HT-29 (cell line): ENCODE data around the gene RABGAP1. TPM values are rescaled to one million over a fixed set of nuclear protein-coding genes. Genes with fewer than 3 reads are reported as not detected.

Experiments used
- DNase-seq: peaks from one replicate; pipeline ENCODE4 v3.0.0-alpha.2; 2015; ENCODE audit warnings: low spot score
- total RNA-seq: library from RNA; depleted of rRNA; stranded (reverse); fragments of >200 nt; shearing (Covaris generic); gene quantifications from 2 replicates; pipeline ENCODE4 v1.2.3, GENCODE V29; 2014

RABGAP1 gene
- total RNA-seq, 1 experiment from 2014 or later = 21.1 TPM

DNA sequence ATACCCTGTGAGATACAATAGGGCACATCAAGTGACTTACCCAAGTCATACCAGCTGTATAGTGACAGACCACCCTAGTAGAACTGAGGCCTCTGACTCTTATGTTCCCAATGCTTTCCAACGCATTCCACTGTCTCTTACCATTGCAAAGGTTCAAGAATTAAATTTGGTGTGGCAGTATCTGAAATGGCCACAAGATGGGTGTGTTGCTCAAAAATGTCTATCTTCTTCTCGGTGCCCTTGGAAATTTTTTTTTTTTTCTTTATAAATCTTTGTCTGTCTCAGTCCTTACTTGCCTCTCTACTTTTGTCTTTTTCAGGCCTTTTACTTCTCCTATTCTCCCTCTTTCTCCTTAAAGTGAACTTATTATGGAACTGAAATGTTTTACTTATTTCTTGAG is 141.0 kb downstream of the RABGAP1 start:
- peak; percentile 34 for DNase-seq

DNA sequence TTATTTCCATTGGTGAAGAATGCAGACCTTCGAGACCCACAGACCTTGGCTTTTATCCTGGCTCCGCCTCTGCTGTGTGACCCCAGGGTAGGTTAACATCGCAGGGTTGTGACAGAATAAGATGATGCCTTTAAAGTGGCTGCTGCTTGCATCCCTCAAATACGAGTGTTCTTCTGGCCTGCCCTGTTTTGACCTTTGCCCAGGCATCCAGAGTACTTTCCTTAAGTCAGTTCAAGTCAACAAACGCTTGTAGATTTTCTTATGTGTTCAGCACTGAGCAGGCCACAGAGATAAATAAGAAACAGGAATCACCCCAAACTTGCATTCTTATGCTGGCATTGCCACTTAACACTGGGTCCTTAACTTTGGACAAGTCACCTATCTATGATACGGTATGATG is 142.9 kb downstream of the RABGAP1 start:
- DNase-seq = no peak

DNA sequence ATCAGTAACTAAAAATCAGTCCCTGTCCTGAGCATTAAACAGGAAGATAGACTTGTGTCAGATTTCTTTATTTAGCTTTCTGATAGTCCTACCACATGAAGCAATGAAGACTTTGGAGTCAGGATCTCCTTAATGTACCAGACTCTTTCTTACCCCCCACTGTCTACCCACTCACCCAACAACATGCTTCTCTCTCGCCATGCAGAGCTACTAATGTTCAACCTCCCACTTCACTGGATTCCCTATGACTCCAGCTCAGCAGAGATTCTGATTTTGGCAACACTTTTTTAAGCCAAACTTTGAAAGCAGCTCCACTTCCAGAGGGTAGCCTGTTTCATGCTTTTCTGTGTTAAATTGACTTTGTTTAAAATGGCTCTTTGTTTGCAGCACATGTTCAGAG is 143.4 kb downstream of the RABGAP1 start:
- no peak for DNase-seq

DNA sequence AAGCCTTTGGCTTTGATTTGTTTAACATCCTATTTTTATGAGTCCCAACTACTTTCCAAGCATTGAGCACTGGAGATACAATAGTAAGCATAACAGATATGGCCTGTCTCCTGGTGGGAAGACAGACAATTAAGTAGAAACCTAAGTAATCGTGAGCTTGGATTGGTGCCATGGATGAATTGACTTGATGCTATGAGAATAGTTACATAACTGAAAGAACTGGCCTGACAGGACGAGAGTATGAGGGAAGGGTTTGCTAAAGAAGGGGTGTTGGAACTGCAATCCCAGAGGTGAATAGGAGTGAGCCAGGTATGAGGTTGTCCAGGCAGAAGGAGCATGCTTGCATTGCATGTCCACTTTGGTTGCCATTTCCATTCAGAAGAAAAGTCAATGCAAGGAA is 145.1 kb downstream of the RABGAP1 start:
- no peak for DNase-seq

DNA sequence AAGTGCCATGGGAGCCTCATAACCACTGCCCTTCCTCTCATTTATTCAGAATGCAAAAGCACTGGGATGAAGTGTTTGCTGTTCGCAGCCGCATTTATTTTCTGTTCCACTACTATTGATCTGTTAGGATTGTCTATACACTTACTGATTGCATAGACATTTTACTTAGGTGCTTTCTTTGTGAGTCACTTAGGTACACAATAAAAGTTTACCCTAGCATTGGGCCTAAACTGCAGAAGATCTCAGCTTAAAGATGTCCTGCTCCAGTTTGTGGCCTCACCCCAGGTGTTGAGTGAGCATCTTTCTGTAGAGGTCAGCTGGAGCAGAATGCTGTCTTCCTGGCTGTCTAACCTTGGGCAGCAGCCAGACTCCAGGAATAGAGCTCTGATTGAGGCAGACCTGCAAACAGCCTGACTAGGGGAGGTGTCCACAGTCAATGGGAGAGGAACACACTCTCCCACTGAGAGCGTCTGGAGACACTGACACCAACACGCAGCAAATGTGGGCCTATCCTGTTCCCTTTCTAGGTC is 146.6 kb downstream of the RABGAP1 start:
- no peak for DNase-seq

DNA sequence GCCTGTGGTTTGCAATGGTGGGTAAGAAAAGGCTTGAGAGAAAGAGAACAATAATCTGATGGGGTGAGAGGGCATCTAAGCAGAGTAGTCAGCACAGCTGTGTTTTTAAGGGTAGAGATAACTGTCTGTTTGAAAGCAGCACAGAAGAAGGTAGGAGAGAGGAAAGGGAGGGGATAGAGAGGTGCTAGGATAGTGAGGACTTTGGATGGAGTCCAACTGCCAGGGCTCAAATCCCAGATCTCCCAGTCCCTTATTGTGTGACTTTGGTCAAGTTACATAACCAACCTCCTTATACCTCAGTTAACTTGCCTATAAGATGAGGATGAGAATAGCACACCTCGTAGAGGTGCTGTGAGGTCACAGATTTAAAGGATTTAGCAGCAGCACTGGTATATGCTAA is 148.2 kb downstream of the RABGAP1 start:
- no peak for DNase-seq

DNA sequence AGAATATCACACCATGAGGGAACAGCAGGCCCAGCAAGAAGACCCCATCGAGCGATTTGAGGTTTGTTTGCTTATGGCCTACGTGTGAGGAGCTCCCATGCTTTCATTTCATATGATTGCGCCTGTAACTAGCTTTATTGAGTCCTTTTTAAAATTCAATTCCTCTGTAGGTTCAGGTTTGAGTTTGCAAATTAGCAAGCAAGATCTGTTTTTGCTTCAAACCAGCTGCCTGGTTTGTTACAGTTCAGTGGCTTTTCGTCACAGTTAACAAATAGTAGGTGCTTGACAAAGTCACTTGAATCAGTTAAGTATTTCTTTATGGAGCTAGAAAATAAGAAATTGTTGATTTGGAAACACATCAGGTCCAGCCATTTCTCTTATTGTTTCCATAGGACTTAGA is 149.0 kb downstream of the RABGAP1 start:
- DNase-seq = no peak

DNA sequence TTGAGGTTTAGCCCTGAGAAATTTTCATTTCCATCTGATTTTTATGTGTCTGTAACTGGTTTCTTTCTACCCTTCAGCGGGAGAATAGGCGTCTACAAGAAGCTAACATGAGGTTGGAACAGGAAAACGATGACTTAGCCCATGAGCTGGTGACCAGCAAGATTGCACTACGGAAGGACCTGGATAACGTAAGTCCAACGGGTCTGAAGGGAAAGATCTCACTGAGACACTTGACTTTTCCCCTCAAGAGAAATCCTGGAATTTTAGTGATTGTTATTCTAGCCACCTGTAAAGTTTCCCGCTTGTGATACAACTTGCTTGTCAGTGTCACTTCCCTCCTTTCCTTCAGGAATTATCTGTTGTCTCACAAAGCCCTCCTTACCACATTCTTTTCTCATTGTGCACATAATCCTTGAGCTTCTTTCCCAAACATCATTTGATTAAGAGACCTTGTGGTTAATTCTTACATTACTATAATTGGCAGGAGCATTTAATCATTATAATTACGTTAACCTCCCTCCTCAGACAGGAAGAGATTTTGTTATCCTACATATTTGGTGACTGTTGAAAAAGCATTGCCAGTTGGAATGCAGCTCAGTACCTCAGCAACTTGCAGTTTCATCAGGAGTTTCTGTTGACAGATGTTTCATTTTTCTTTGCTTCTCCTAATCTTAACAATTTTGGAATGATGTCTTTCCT is 149.5 kb downstream of the RABGAP1 start:
- DNase-seq = no peak

DNA sequence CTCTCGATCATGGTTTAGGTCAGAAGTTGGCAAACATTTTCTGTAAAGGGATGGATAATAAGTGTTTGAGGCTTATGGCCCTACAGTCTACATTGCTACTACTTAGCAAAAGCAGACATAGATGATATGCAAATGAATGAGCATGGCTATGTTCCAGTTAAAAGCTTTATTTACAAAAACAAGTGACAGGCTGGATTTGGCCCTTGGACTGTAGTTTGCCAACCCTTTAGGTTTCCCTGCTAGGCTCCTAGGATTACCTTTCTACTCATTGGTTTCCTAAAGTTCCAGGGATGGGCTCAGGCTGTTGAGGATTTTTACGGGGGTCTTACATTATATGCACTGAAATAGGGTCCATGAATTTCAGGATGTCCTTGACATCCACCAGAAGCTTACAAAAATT is 150.1 kb downstream of the RABGAP1 start:
- DNase-seq = no peak

DNA sequence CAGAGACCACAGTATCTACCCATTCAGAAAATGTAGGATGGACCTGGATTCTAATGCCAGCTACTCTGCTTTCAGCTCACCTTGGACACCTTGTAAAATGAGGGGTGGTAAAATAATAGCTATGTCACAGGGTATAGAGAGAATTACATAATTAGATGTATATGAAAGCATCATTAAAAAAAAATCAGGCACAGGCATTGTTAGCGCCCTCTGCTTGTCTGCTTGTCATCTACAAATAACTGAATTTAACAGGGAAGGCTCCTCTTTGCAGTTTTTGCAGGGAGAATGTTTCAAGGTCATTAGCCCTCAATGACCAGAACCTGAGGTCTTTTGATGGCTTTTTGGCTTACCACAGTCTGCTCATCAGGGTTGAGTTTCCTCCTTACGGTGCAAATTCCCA is 150.6 kb downstream of the RABGAP1 start:
- no peak for DNase-seq

DNA sequence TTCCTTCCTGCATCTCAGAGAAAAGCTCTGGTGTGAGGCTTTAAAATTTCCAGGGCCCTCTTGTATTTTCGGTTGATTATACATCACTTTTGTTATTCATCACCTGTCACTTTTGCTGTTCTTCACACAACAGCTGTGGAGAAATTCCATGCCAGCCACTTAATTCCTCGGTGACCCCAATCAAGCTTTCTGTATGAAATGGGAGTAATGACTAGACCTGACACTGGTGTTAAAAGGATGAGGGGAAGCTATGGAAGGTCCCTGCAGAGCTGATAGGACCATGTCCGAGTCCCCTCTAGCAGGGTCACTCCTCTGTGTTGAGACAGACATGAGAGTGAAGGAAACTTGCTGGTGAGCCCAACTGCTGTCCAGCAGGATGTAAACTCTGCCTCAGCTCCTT is 152.3 kb downstream of the RABGAP1 start:
- DNase-seq = no peak

DNA sequence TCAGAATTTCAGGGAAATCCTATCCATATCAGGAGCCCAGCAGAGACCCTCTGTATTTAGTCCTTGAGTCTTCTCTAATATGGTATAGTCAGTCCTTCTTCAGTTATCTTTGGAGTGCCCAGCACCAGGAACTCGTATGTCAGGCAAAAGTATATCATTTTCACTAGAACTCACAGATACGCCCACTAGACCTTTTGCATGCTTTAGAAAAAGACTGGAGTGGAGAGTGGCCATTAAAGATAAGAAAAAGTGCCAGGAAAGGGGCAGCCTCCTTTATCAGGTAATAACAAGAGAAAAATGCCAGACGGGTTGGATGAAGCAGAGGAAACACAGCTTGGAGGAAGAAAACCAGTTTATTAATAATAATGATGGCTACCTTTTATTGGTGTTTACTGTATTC is 156.2 kb downstream of the RABGAP1 start:
- no peak for DNase-seq

DNA sequence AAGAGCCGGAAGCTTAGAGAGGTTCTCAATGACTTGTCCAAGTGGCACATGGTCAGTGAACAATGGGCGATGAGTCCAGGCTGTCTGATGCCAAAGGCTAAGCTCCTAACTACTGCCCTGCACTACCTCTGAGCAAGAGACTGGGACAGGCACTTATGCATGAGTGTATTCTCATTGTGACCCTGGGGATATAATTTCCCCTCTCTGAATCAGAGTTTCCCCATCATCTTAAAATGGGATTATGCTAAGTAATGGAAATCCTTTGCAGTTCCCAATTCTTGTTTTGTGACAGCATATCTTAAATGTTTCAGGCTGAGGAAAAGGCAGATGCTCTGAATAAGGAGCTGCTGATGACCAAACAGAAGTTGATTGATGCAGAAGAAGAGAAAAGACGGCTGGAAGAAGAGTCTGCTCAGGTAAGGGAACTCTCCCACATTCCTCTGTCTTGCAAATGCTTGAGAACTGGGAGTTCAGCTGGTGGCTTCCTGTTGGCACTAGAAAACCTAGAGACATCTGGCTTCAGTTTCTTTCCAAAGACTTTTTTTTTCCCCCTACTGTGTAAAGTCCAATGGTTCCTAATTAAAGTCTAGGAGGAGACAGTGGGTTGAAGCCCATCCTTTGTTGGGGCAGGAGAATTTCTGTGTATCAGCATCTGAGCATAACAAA is 156.7 kb downstream of the RABGAP1 start:
- no peak for DNase-seq

DNA sequence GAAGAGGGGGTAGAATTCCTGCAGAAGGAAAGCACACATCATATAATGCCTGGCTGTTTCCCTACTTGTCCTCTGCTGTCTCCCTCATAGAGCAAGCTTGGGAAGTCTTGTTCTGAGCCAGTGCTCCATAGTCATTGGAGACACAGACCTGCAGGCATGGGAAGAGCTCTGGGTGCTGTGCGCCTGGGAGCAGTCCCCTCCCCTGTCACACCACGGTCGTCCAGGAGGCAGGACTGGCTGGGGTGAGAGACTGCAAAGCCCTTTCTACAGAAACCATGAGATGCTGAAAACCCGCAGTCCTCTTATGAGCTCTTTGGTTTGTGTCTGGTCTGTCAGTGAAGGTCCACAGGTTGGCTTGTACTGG is 157.3 kb downstream of the RABGAP1 start:
- DNase-seq = no peak

DNA sequence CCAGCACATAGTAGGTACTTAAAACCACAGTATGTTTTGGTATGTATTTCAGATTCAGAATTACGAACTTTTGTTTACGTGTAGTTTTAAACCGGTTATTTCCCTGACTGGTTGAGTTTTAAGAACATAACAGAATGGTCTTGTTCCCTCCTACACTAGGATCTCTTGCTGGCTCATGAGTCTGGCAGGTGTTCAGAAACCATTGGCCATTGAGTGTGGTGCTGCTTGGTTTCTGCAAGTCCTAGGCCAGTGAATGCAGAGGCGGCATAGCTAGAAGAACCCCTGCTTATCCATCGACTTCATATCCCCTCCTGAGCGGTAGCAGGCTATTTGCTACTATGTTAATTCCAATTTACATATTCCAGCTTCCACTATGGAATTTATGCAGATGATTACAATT is 158.2 kb downstream of the RABGAP1 start:
- no peak for DNase-seq

DNA sequence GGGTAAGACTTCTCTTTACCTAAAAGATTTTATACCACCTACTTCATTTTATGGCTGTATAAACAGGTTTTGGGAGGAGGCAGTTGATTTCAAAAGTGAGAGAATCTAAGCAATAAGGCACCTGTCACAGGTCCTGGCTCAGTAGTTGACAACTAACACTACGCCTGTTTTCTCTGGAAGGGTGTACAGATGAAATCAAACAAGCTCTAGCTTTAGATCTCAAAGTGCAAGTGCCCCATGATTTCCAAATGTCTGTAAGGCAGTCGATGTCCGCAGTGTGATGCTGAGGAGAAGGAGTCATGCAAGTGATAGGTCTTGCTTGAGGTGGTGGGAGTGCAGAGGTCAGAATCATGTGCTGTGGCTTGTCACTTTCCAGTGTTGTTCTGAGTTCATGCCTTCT is 158.7 kb downstream of the RABGAP1 start:
- DNase-seq = no peak

DNA sequence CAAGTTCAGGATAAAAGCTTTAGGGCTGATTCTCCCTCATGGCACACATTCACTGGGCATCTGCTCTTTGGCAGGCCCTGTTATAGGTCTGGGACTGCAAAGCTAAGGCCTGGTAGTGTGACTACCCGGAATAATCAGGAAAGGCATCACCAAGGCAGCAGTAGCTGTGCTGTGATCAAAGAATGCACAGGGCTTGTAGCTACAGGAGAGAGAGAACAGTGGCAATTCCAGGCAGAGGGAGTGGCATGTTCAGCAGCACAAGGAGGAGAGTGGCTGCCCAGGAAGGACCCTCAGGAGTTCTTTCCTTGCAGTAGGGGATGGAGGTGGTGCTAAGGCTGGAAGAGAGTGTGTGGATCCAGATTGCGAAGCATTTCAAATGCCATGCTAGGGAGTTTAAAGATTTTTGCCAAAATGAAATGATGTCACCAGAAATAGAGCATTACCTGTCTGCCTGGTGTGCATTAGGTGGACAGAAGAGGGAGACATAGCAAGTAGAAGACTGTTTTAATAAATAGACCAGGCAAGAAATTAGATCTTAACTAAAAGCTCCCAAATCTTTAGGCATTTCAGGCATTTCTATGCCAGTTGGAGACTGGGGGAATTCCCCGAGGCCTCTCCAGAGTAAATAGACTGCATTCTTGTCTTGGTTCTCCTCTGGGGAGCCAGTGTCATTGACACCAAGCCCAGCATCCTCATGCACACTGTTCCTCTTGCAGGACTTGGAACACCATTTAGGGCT is 161.7 kb downstream of the RABGAP1 start:
- DNase-seq = no peak

DNA sequence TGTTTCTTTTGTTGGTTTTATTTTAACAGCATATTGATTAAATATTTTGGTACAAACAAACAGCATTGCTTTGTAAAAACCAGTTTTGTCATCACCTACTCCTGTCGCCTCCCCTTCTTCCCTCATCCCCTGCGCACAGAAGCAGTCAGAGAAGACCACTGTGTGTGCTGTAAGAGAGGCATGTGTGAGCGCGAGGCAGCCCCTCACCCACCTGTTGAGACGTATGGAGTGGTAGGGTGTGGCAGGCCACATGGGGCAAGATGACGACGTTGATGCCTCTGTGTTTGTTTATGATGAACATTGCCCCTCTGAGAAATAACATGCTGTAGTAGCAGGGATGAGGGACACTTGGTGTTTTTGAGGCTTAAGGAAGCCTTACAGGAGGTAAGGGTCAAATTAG is 164.0 kb downstream of the RABGAP1 start:
- no peak for DNase-seq

DNA sequence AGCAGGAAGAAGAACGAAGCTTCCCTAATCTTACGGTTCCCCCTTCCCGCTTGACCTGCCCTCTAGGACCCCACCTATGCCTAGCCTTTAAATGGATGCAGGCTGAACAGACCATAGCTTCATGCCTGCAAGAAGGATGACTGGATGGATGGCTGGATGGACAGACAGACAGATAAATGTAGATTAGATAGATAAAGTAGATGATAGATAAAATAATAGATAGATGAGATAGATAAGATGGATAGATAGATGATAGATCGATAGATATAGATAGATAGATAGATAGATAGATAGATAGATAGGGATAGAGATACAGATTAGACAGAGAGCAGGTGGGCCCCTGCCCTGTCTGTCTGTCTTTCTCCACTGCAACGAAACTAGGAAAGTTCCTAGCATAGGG is 164.7 kb downstream of the RABGAP1 start:
- DNase-seq = no peak

DNA sequence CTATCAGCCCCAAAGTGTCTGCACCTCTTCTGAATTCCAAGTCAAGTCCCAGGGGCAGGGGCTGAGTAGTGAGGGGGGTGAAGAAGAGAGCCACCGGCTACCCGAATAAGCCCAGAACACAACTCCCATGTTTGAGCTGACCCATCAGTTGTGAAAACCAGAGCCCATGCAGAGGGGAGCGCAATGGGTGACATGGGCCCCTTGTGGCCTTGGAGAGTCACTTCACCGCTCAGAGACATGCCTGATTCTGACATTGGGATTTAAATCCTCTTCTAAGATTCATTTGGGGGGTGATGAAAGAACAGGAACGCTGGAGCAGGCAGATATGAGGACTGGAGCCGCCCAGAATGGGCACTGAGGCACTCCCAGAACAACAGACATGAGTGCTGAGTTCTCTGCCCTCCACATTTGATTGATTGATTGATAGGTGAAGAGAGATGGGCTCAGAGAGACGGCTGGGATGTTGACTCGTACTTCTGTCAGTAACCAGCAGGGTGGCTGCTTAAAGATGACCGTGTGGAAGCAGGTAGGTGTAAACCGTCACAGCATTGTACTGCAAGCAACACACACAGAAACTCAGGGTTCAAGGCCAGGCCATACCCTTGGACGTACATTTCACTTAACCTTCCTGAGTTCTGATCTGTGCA is 166.9 kb downstream of the RABGAP1 start:
- DNase-seq = no peak

DNA sequence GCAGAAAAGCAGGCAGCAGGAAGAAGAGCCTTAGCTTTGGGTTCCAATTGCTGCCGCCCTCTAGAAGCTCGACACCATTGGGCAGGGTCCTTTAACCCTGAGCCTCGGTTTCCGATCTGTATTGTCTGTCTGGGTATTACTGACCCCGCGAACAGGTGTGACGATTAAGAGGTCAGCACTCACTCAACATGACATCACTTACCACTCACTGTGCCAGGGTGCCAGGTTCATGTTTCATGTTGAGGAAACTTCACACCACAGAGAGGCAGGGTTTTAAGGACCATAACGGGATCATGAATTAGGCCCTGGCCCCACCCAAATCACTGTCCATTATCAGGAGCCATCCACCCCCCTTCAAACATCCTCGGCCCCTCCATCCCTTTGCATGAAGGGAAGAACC is 168.2 kb downstream of the RABGAP1 start:
- DNase-seq = no peak
